Epithelial cell of prostate (primary cell): ENCODE measurements around the gene DCUN1D3.
"Not testable (repeated sequence)": the region's sequence is repeated elsewhere in the genome, so short reads cannot be mapped to it uniquely, and the experiment has no call there.

Experiments
- DNase-seq: peaks from one replicate; pipeline ENCODE4 v3.0.0-alpha.2; 2011; ENCODE audit warnings: low read depth, low spot score
- H3K27ac ChIP-seq: fragments of 450-650 bp; 2 replicates; pipeline ENCODE4 v1.5.1; 2017; ENCODE audit warnings: mild to moderate bottlenecking

Gene DCUN1D3

DNA sequence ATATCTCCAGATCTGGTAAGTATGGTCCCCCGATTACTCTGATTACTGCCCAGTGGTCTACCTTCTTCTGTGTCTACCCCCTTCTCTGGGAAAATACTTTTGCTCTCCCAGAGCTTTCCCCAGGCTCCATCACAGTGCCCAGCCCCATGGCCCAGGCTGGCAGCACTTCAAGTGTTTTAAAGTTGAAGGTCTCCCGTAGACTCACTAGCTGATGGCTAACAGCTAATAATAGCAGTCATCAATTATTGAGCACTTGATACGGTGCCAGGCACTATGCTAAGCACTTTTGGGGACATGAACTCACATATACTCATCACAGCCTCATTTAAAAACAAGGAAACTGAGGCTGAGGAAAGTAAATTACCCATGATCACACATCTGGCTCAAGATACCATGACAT lies 33.4 kb downstream of the DCUN1D3 start:
- H3K27ac ChIP-seq = peak overlapping the region; percentile 99
- DNase-seq = no peak

DNA sequence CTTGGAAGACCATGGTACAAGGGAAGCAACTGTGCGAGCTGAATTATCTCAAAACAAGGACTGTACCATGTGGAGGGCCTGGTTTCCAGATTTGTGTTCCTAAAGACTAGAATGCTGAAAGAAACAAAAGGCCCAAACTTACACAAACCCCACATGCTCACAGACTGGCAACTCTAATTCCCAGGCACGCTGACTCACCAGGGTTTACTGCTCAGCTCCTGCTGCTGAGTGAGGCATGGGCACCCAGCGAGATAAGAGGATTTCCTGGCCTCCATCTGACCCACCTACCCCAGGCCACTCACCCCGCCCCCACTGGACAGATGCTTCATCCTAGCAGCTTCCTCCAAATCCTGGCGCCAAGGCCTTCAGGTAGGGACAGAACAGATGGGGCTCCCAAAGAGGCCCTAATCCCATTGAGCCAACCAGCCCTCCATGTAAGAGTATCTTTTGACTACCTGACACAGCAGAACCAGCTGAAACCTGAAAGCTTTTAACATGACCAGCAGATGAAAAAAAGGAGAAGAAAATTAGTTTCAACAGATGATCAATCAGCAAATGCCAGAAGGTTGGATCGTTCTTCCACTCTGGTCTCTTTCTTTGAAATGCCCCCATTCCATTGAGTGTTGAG lies 33.9 kb downstream of the DCUN1D3 start:
- H3K27ac ChIP-seq = peak overlapping the region; percentile 99
- DNase-seq = peak; percentile 66

DNA sequence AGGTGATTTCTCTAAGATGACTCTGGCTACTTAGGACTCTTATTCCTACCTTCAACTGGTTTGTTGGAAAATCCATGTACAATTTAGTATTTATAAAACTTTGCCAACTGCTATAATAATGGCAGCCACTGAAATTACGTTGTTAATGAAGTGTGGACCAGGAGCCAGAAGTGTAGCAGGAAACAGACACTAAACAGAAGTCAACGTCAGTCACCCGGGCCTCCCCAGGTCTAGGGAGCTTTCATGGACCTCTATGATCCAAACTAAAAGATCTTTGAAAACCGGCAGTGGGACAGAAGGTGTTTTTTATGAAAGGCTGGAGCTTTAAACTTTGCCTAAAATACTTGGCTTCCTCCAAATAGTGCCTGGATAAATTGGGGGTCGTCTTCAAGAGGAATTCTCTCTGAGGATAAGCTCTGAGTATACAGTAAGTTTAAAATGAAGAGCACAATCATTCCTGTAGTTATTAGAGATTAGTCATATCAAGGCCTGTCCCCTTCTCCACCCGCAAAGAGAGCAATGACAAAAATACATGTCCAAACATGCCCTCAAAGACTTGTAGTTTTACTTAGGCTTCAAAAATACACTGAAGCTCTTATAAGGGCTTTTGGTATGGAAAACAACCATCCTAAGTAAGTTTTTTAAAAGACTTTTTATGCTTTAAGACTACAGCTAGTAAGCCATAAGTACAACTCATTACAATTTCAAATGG lies 34.6 kb downstream of the DCUN1D3 start:
- DNase-seq = peak; percentile 68
- H3K27ac ChIP-seq = peak overlapping the region; percentile 99

DNA sequence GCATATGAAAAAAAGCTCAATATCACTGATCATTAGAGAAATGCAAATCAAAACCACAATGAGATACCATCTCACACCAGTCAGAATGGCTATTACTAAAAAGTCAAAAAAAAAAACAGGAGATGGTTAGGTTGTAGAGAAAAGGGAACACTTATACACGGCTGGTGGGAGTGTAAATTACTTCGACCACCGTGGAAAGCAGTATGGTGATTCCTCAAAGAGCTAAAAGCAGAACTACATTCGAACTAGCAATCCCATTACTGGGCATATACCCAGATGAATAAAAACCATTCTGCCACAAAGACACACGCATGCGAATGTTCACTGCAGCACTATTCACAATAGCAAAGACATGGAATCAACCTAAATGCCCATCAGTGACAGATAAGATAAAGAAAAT lies 35.8 kb downstream of the DCUN1D3 start:
- peak overlapping the region; percentile 99 for H3K27ac ChIP-seq
- not testable (repeated sequence) for DNase-seq

DNA sequence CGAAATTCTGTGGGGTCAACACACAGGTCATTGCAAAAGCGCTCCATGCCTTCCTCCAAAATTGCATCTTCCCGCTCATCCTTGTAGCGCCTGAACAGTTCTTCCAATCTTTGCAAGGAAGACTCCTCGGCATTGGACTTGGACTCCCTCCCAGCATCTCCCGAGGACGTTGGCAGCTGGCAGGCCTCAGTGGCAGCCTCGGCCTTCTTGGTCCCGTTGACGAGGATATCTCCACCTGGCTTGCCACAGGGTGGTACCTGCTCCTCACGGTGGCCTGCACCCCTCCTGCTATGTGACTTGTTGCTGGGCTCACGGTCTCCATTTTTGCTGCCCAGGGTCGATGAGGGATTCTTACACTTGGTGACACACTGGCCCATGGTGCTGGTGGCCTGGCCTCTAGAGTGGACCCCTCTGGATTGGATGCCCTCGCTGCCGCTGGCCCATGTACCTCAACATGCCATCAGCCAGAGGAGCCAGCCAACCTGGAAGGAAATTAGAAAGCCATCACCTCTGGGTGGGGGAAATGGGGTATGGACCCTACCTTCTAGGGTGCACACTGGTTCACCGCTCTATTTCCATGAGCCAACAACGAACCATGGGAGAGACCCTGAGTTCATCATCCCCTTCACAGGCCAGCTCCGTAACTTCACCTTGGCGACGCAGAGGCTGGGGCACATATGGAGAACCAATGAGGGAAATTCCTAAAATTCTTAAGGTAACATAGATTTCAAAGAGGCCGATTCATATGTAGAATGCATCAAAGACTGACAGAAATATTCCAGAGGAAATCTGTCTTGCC lies 37.8 kb downstream of the DCUN1D3 start:
- no peak overlapping the region for H3K27ac ChIP-seq
- DNase-seq = no peak

DNA sequence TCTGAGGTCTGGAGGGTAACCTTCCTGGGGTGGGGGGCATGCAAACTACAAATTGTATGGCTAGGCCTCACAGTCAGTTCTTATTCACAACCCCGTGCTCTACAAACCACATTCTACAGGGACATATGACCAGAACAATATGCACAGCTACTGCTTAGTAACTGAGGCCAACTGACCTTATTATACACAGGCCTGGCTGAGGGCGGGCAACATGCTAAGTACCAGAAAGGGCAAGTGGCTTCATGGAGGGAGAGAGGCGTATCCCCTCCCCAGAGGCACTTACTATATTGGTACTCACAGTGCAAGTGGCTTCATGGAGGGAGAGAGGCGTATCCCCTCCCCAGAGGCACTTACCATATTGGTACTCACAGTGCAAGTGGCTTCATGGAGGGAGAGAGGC lies 39.2 kb downstream of the DCUN1D3 start:
- H3K27ac ChIP-seq = not testable (repeated sequence)

DNA sequence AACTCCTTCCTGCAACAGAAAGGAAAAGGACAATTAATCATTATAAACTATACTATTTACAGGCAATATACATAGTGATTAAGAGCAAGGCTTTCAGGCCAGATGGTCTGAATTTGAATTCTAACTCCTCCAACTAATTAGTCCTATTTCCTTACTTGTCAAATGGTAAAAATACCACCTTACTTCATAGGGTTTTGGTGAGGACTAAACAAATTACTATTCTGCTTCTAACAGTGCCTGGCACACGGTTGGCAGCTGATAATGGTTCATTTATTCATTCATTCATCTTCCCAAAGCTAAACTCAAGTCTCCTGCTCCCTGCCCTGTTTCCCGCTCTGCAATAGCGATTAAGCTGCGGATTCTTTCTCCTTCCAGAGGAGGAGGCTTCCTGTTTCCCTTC lies 39.8 kb downstream of the DCUN1D3 start:
- no peak for DNase-seq
- H3K27ac ChIP-seq = no peak overlapping the region

More for the DNA sequence above, 39.2 kb downstream of the DCUN1D3 start:
- not testable (repeated sequence) for DNase-seq

DNA sequence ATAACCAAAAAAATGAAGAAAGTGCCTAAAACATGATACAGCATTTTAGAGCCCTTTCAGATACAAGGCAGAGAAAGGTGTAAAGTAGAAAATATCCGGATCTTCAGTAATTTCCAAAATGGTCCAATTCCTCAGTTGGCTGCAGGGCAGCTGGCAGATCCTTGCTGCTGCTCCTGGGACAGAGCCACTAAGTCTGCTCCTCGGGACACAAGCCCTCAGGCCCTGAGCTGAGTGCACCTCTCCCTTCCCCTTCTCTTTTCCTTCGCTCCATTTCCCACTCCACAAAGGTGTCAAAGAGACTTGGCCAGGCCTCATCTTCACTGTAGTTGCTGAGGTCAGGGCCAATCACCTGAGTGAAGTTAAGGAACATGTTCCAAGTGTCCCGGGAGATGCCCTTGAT lies 40.5 kb downstream of the DCUN1D3 start:
- DNase-seq = no peak
- no peak overlapping the region for H3K27ac ChIP-seq

DNA sequence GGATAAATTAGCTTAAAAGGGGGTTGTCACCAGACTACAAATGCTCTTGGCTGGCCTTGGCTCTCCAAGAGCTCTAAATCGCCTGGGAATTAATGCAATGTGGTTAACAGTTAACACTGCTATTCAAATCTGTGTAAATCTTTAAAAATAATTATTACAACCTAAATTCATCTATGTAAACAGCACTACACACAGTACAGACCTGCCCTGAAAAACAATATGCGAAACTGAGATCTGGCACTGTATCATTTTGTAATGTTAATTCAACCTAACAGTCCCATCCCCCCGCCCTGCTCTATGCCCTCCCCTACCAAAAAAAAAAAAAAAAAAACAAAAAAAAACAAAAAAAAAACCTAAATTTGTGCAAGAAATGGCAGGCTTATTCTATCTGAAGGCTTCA lies 40.9 kb downstream of the DCUN1D3 start:
- DNase-seq = no peak
- no peak overlapping the region for H3K27ac ChIP-seq

DNA sequence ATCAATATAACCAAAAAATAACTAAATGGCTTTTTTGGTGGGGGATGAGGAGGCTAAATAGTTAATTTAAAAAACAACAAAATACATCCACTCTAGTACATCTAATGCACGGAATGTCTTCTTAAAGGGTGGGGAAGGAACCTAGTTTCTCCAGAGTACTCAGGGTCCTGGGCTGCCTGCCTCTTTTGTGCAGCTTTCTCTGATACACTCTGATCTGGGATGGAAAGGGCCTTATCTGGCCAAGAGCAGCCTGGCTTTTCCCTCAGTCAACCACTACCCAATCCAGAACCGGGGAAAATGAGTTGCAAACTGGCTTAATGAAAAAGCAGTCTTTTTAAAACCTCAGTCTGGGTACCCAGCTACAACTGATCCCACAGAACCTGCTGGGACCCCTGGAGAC lies 42.9 kb downstream of the DCUN1D3 start:
- H3K27ac ChIP-seq = no peak overlapping the region
- no peak for DNase-seq

DNA sequence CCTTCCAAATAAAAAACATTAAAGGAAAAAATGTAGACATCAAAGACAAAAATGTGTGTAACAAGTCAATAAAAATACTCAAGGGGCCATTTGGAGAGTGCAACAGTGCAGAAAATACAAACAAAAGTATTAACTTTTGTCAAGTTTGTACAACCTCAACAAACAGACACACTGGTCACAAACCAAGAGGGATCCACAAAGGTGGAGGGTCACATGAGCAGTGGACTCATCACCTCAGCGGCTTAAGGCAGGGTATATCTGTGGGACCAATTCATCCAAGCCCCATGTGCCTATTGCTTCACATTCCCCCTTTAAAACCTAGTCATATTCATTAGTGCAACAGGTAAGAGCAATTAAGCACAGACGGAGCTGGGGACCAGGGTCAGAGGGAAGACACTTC lies 45.2 kb downstream of the DCUN1D3 start:
- no peak for DNase-seq

DNA sequence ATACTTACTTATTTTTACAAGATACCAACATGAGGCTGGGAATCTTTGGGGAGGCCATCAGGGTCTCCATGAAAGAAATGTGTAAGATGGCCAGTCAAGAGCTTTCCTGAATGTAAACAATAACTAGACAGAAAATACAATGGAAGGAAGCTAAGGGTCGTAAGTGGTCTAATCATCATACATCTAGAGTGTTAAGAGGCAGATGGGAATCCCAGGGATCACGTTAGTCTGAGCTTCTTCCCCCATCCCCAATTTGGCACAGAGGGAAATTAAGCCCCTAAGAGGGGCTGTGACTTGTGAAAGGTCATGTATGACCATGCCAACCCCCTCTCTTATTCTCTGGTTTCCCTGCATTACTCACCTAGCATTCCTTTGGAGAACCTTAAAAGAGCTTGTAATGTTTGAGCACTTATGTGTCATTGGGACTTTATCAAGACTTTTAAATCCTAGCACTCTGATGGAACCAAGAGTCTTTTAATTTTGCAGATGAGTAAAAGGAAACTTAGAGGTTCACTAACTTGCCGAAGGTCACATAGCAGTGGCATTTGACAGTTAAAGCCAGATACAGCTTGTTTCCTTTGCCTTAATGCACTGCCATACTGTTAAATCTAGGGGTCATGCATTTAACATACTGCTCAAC lies 46.1 kb downstream of the DCUN1D3 start:
- H3K27ac ChIP-seq = peak overlapping the region; percentile 67
- no peak for DNase-seq

More for the DNA sequence above, 45.2 kb downstream of the DCUN1D3 start:
- peak overlapping the region; percentile 67 for H3K27ac ChIP-seq

DNA sequence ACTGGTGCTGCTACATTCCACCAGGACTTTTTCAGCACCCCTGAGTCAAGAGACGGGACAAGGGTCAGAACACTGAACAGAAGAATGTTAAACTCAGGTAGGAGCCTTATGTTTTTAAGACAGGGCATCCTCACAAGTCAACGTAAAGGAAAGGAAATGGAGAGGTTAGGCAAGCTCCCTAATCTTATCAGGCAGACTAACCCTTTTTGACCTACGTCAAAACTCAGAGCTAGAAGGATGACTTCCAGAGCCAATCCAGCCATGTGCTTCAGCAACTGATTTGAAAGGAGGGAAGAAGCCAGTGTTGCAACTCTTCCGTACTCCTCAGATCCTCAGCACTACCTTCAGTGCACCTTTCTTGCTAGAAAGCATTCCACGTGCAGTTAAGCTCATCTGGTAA lies 47.0 kb downstream of the DCUN1D3 start:
- no peak for DNase-seq
- H3K27ac ChIP-seq = peak overlapping the region; percentile 67

DNA sequence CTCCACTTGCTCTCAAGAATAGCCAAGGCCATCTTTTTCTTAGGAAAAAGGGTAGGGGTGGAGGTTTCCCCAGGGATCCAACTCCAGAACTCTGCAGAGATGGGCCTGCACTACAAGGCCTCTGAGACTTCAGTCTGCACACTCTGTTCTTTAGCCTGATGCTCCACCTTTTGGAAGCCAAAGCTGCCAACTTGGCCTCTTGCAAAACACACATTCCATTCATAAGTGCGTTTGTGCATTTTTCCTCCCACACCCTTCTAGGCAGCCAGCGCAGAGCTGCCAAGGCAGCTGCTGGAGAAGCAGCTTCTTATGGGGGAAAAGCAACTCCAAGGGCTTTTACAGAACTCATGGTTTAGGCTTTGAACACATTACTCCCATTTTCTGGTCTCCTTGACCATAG lies 48.6 kb downstream of the DCUN1D3 start:
- peak; percentile 37 for DNase-seq
- peak overlapping the region; percentile 67 for H3K27ac ChIP-seq

DNA sequence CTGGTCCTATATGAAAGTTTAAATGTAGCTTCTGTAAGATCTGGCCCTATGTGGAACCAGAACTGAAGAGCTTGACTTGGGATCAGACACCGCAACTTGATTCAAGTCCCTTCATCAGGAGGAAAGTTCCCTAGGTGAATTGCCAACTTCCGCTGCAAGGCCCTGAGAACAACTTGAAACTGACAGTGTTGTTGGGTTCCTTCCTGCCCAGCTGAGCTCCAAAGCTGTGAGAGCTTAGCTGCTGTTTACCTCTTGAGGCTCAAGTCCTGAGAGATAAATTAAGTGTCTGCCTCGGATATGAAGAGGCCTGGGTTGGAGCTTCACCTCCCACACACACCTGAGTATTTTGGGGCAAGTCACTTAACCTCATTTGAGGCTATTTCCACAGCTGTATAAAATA lies 49.2 kb downstream of the DCUN1D3 start:
- no peak for DNase-seq
- H3K27ac ChIP-seq = peak overlapping the region; percentile 67

DNA sequence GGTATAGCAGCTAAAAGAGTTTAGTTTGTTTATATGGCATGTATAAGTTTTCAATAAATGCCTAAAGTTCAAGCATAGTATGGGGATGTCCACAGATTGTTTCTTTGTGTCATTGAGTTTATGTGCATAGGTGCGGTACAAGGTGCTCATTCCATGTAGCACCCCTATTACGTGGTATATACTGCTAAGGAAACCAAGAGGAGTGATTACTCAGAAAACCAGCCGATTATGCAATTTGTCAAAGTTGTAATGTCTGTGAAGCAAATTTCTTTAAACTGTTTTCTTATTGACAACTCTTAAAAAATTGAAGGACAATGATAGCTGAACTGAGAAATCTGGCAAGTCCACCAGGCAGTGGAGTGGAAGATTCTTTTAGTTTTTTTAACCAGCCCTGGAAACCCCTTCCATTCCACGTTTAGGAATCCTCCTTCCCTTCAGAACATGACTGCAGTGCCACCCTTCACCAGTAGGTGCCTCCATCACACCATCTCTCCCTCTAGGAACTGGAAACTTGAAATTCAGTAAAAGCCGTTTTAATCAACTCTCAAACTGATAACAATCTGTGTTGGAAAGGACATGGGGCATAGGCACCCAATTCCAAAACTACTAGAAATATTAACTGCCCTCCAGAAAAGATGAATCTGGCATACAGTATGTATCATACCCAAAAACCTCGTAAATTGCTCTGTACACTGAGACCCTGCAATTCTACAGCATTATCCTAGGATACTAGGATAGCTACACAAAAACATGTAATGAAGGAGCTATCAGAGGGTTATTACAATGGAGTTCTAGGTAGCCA lies 50.4 kb downstream of the DCUN1D3 start:
- H3K27ac ChIP-seq = no peak overlapping the region
- peak; percentile 14 for DNase-seq

DNA sequence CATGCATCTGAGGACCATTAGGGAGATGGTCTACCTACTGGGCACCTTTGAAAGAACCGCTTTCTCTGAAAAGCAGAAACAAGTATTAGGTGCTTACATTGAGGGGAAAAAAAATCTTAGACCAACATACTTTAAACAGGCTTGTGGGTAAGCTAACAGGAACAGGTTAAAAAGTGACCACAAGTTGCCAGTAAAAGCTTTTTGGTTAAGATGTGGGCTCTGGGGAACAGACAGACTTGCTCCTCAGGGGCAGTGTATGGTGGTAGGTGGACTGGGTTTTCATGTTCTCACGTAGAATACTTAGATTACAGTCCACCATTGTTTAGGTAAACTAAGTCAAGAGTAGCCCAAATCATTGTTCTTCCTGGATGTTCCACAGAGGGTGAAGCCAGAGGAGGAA lies 52.6 kb downstream of the DCUN1D3 start:
- no peak for DNase-seq
- no peak overlapping the region for H3K27ac ChIP-seq

DNA sequence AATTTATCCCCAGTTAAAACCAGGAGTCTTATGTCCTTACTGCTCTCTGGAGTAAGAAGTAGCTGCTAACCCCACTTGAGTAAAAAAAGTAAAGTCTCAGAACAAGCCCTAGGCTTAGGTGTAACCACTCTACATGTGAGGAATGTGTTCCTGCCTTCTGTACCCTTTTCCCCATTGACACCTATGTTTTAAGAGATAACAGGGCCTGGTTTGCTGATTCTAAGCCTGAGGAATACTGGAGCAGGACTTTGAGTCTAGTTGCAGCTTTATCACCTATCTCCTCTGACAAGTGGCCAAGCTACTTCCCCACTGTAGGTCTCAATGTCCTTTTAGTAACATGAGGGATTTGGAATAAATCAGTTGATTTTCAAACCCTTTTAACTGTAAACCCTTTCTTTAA lies 53.6 kb downstream of the DCUN1D3 start:
- no peak for DNase-seq
- H3K27ac ChIP-seq = no peak overlapping the region

DNA sequence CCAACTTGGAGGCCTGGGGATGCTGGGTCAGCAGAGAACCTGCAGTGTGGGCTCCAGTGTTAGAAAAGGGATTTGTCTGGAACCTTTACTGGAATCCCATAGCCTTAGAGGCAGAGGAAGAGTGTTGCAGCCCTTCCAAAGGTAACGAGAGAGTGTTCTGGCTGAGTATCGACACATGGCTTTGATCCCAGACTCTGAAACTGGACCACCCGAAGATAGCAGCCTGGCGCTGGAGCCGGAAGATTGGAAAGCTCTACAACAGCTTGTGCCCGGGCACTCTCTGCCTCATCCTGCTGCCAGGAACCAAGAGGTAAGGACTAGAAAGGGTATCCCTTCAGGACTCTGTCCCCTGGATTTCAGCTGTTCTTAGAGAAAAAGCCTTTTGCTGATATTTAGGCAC lies 54.1 kb downstream of the DCUN1D3 start:
- H3K27ac ChIP-seq = no peak overlapping the region
- DNase-seq = no peak

DNA sequence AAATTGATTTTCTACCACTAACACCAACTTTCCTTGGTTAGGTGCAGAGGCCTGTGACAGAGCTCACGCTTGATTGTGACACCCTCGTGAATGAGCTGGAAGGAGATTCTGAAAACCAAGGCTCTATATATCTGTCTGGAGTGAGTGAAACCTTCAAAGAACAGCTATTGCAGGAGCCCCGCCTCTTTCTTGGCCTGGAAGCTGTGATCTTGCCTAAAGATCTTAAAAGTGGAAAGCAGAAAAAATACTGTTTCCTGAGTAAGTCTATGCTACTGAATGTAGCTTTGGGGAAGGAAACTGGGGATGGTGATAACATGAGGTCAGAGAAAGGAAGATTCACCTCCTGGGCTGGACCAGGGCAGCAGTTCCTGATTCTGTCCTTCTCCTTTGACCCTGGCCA lies 55.6 kb downstream of the DCUN1D3 start:
- no peak for DNase-seq
- no peak overlapping the region for H3K27ac ChIP-seq
